Skin of body (tissue), 2 donors: Measurements from ENCODE around the gene TRMT44. TPM values are rescaled to one million over a fixed set of nuclear protein-coding genes. Genes with fewer than 3 reads are reported as not detected.

Experiments
- DNase-seq: peaks from one replicate; lab custom pipeline; 2025; lab: John Stamatoyannopoulos, UW
- total RNA-seq: library from RNA; depleted of rRNA; stranded (reverse); fragments of >200 nt; gene quantifications from one replicate; pipeline ENCODE4 v1.2.3, GENCODE V29; 2014

TRMT44 gene, protein sequence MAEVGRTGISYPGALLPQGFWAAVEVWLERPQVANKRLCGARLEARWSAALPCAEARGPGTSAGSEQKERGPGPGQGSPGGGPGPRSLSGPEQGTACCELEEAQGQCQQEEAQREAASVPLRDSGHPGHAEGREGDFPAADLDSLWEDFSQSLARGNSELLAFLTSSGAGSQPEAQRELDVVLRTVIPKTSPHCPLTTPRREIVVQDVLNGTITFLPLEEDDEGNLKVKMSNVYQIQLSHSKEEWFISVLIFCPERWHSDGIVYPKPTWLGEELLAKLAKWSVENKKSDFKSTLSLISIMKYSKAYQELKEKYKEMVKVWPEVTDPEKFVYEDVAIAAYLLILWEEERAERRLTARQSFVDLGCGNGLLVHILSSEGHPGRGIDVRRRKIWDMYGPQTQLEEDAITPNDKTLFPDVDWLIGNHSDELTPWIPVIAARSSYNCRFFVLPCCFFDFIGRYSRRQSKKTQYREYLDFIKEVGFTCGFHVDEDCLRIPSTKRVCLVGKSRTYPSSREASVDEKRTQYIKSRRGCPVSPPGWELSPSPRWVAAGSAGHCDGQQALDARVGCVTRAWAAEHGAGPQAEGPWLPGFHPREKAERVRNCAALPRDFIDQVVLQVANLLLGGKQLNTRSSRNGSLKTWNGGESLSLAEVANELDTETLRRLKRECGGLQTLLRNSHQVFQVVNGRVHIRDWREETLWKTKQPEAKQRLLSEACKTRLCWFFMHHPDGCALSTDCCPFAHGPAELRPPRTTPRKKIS
- total RNA-seq: 16.2 TPM

GRCh38 chr4:8440492-8441311, at the start of gene TRMT44, which contains the start of gene ACOX3:
TSS of gene TRMT44 (plus strand) at chr4:8440777. CDS start at chr4:8440823, 46 bp downstream.
TSS of gene ACOX3 (minus strand) at chr4:8440723. CDS start at chr4:8416521, 24,202 bp downstream.
- DNase-seq: peak; percentile 78

DNA sequence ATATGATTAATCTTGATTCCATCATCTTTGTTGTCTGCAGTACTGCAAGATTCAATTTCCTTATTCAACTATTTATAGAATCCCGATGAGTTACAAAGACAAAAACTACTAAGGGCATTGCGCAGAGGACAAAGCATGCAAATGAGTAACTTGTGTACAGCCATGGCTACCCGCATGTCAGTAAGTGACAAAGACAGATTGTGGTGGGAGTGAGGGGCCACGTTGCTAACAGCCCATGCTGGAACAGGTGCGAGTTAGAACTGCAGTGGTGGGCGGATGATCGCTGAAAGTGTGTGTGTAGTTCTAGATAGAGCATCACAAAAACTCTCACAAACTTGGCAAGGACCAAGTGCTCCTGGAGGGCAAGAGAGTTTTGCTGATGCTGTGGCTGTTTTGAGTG, 49.5 kb upstream of the TRMT44 start:
- no peak for DNase-seq

DNA sequence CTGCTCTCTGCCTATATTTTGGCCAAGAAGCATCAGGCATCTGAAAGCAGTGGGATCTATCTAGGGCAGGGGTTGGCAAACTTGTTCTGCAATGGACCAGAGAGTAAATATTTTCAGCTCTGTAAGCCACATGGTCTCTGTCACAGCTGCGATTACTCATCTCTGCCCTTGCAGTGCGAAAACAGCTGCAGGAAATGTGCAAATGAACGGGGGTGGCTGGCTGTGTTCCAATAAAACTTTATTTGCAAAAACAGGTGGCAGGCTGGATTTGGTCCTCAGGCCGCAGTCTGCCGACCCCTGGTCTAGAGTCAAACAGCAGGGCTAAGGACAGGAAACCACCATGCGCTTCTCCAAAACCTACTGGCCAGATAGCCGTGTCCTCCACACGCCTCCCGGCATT, 48.6 kb upstream of the TRMT44 start:
- DNase-seq: peak; percentile 77

GRCh38 chr4:8392591-8393190, 47.9 kb upstream of the TRMT44 start:
- no peak for DNase-seq

- DNase-seq: peak; percentile 60
These were observed 47.0 kb upstream of the TRMT44 start for GRCh38 chr4:8393593-8394038.

- peak; percentile 80 for DNase-seq
These were observed 46.5 kb upstream of the TRMT44 start for GRCh38 chr4:8394061-8394519.

- no peak for DNase-seq
These were observed 45.8 kb upstream of the TRMT44 start for GRCh38 chr4:8394806-8395205.

- DNase-seq: no peak
These were observed 44.9 kb upstream of the TRMT44 start for GRCh38 chr4:8395504-8396296.

DNA sequence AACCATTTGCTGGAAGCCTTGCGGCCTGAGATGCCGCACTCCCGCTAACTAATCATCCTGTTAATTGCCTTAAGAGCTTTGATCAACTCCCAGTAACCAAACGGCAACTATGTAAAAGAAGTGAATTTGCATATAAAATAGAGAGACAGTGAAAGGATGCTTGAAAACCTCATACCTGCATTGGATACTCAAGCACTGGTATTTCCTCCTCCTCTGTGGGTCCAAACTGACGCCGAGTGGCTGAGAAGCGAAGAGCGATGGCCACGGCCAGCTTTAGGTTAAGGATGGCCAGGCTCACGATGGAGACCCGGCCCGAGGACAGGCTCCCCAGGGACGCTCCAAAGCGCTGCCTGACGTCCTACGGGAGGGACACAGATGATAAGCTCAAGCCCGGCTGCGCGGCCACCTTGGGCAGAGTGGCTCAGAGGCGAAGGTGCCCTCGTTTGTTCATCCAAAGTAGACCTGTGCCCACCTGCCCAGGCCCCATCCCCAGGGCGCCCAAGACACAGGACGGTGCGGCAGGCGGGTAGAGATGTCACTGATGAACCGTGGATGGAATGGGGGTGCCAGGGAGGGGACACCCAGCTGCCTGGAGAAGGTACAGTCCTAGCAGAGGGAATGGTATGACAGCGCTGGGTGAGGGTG, 43.7 kb upstream of the TRMT44 start:
- DNase-seq: no peak

DNA sequence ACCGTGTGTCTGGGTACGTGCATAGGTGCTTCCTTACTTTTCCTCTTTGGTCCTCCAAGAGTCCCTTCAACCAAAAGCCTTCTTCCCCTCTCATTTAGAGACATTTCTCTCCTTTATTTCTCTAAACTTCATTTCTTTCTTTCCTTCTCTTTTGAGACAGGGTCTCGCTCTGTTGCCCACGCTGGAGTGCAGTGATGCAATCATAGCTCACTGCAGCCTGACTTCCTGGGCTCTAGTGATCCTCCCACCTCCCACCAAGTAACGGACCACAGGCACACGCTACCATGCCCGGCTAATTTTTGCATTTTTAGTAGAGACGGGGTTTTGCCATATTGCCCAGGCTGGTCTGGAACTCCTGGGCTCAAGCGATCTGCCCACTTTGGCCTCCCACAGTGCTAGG, 42.2 kb upstream of the TRMT44 start:
- DNase-seq: no peak

GRCh38 chr4:8399298-8399697, 41.3 kb upstream of the TRMT44 start:
- DNase-seq: no peak

DNA sequence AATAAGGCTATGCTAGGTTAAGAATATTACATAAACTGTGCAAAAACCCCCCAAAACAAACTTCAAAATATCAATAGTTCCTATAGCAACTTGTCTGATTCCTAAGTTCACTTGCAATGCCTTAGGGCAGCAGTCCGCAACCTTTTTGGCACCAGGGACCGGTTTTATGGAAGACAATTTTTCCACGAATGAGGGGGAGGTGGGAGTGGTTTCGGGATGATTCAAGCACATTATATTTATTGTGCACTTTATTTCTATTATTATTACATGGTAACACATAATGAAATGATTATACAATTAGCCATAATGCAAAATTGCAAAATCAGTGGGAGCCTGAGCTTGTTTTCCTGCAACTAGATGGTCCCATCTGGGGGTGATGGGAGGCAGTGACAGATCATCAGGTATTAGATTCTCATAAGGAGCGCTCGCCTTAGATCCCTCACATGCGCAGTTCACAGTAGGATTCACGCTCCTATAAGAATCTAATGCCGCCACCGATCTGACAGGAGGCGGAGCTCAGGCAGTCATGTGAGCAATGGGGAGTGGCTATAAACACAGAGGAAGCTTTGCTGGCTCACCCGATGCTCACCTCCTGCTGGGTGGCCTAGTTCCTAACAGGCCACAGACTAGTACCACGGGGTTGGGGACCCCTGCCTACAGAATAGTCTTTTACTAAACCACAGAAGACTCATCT, 39.8 kb upstream of the TRMT44 start:
- DNase-seq: no peak

DNA sequence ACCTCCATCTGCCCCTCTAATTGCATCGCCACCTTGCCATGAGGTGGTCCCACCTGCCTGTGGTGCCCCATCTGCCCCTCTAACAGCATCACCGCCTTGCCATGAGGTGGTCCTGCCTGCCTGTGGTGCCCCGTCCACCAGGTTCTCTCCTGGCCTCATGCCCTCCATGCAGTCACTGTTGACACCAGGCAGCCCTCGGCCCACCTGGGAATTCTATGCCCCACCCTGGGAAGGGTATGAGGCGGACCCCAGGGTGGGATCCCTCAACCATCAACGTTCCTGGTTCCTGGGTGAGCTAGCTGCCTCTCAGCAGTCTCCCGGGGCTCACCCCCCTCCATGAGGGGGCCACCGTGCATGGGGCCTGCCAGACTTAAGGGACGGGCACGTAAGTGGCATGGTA, 38.9 kb upstream of the TRMT44 start:
- DNase-seq: no peak

DNA sequence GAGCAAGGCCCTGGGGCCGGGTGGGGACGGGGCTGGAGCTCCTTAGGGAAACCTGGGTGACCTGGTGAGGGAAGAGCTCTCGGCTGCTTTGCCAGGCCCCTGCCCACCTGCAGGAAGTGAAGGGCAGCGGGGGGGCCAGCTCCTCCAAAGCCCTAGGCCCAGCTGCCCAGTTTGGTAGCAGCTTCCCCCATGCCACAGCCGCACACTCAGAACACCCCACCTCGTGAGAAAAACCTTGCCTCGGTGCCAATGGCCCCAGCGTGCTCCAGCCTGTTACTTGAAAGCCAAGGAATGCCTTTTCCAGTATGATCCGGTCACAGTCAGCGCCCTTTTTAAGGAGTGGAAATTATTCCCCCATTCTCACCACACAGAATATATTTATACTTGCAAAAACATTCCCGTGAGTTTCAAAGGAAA, 38.4 kb upstream of the TRMT44 start:
- no peak for DNase-seq

DNA sequence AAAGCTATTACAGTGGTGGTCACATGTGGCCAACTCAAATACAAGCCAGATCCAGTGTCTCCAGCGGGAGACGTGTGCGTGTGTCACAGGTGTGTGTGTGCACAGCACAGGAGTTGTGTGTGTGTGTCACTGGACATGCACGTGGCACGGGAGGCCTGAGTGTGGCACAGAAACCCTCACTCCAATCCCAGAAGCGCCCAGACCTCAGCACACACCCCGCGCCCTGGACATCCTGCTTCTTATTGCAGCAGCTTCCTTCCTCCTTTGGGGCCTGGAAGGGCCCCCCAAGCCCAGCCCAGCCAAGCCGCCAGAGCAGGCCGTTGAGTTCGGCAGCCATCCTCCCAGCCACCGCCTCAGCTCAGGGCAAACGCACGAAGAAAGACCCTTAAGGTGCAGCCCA, 37.9 kb upstream of the TRMT44 start:
- DNase-seq: no peak

DNA sequence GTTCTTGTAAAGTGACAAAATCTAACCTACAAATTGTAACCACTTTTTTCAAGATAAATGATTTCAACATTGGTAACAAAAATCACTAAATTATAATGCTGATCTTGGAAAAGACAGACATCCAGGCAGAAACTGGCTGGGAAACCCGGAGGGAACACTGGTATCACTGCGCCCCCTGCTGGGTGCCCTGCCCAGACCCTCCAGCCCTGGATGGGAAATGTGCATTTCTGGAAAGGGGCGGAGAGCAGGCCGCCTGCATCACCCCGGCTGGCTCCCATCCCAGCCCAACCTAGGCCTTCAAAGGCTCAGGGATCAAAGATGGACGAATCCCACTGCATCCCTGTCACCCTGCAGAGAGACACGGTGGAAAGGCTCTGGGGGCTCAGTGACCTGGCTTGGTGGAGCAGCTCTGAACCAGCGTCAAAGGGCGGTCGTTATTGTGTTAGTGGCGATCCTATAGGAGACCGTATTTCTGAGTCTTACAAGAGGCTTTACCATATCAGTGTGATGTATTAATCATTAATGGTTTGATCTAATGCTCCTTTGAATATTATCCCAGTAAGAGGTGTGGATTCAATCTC, 37.3 kb upstream of the TRMT44 start:
- DNase-seq: peak; percentile 79

DNA sequence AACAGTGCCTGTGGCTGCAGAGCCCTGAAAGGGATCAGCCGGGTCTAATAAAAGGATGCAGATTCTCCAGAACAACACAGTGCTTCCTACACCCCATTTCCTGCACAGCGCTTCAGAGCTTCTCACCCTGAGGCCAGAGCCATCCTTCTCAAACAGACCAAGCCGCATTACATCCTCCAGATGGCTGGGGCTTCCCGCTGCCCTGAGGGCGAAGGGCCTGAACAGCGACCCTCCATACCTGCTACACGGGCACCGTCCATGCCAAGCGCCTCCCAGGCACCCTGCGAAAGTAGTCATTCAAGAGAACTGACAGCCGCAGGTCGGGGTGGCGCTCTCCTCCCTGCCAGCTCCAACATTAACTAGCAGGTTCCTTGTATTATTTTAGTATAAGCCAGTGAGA, 36.6 kb upstream of the TRMT44 start:
- no peak for DNase-seq

- no peak for DNase-seq
These were observed 35.6 kb upstream of the TRMT44 start for GRCh38 chr4:8404791-8405515.
